HG03442 (cell line): ENCODE results near the gene P2RX5.
A peak's percentile ranks its signal among the peaks of the same experiment; 100 is the strongest.
"Not testable (repeated sequence)": the region's sequence is repeated elsewhere in the genome, so short reads cannot be mapped to it uniquely, and the experiment has no call there.

Experiments
- ATAC-seq: cut with Tn5 transposase; IDR thresholded peaks from one replicate; pipeline ENCODE4 v1.9.1; 2021; ENCODE audit warnings: mild to moderate bottlenecking, moderate library complexity; ENCODE audit not compliant: unreplicated experiment

P2RX5 gene

GRCh38 chr17:3712811-3713463 is 17.0 kb upstream of the P2RX5 start:
- no peak for ATAC-seq

DNA sequence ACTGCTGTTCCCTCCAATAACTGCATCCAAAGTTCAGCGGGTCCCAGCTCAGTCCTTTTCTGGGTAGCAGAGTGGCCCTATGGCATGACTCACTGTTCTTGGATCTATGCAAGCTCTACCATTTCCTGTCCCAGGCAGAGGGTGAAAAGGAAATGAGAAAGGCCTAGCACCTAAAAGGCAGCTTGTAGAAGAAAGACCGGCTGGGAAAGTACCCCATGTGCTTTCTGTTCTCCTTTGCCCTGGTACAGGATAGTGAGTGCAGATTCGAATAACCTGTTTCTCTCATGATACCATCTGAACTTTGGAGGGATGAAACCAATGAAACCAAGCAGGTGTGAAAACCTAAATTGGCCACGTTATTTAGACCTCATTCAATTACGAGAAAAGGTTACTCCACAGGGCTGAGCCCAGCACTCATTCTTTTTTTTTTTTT is 15.0 kb upstream of the P2RX5 start:
- ATAC-seq, result peak; percentile 92

DNA sequence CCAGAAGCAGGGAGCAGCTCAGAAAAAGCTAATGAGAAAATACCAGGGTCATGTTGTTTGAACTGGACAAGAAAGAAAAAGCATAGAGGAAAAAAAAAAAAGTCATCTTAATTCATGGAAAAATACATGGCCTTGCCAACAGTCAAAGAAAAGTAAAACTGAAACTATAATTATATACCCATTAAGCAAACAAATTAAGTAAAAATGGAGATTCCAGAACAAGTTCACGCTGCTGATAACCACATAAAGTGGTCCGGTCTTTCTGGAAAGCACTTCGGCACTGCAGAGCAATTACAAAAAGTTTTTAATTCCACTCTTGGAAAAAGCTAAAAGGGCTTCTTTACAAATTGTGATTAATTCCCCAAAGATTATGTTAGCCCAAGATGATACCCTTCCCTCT is 12.4 kb upstream of the P2RX5 start:
- no peak for ATAC-seq

DNA sequence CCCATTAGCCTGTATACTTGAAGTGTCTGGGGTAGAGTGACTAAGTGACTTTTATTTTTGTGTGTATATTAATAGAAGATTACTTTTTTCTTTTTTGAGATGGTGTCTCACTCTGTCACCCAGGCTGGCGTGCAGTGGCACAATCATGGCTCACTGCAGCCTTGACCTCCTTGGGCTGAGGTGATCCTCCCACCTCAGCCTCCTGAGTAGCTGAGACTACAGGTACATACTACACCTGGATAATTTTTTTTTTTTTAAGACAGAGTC is 9.7 kb upstream of the P2RX5 start:
- not testable (repeated sequence) for ATAC-seq

GRCh38 chr17:3704931-3705717 is 9.2 kb upstream of the P2RX5 start:
- no peak for ATAC-seq

GRCh38 chr17:3702041-3702539 is 6.1 kb upstream of the P2RX5 start:
- not testable (repeated sequence) for ATAC-seq

DNA sequence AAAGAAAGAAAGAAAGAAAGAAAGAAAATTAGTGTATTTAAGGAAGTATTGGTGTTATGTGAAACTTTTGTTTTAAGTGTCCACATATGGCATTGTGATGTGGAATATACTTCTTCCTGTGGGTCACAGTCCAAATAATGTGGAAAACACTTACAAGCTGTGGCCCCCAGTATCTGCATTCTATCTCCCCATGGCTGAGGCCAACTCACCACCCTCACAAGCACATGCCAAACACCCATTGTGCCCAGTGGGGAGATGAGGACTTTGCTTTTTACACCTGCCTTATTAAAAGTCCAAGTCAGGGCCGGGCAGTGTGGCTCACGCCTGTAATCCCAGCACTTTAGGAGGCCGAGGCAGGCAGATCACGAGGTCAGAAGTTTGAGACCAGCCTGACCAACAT is 4.0 kb upstream of the P2RX5 start:
- ATAC-seq, result no peak

DNA sequence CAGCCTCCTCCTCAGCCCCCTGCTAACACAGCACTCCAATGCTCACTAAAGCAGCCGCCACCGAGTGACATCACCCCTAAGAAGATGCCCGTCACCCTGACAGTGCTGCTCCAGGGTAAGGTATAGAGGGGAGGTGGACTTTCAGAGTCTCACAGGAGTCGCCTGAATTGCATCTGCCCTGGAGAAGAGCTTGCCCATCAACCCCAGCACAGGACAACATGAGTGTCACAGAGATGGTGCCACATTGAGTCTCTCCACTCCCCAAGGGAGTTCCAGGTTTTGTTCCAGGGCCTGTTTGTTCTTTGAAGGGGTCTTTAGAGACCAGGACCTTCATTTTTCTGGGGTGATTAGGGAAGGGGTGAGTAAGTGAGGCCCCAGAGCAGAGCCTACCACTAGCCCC is 2.2 kb upstream of the P2RX5 start:
- no peak for ATAC-seq

DNA sequence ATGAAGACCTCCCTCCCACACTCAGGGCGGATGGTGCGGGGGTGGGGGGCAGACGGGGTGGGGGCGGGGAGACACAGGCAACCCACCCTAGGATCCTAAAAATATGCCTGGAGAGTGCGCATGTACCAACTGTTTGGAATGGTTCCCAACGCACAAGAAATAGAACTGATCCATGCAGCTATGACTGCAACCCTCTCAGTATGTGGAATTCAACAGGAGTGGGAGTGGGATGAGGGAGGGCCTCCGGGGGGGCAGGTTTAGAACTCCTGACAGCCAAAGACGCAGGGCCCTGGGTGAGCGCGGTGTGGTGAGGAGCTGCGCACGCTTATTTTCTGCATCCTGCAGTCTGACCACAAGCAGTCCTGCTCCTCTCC is 1.1 kb upstream of the P2RX5 start:
- no peak for ATAC-seq

DNA sequence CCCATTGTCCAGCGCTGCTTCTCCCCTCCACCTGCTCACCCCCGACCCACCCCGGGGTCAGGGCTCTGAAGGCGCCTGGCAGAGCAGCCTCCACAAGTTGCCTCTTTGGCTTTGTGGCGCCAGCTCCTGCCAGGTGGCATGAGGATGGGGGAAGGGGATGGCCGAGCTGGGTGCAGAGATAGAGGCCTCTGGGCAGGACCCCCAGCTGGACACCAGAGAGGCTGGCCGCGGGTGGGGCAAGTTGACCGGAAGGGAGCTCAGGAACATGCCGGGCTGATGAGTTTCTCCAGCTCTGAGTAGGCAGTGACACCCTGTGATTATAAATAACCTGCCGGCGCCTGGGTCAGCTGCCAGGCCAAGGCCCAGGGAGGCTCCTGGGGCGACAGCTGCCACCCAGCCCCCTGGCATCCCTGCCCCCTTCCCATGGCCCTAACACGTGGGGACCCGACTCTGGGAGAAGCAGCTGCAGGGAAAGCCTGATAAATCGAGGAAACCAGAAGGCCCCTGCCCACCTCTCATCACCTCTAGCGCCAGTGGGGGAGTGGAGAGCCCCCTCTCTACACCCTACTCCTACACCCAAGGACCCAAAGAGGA is 729 bp downstream of the P2RX5 start:
- ATAC-seq, result no peak

GRCh38 chr17:3693829-3694231 is 2.1 kb downstream of the P2RX5 start:
- peak; percentile 50 for ATAC-seq

- ATAC-seq, result no peak
Observed at GRCh38 chr17:3693141-3693540, 2.8 kb downstream of the P2RX5 start.

GRCh38 chr17:3692346-3692745 is 3.6 kb downstream of the P2RX5 start:
- no peak for ATAC-seq

GRCh38 chr17:3691617-3692067 is 4.3 kb downstream of the P2RX5 start:
- ATAC-seq, result no peak

GRCh38 chr17:3690094-3690715 is 5.8 kb downstream of the P2RX5 start:
- no peak for ATAC-seq

GRCh38 chr17:3689262-3690093 is 6.5 kb downstream of the P2RX5 start:
- ATAC-seq, result no peak

GRCh38 chr17:3688852-3689261 is 7.1 kb downstream of the P2RX5 start:
- no peak for ATAC-seq

DNA sequence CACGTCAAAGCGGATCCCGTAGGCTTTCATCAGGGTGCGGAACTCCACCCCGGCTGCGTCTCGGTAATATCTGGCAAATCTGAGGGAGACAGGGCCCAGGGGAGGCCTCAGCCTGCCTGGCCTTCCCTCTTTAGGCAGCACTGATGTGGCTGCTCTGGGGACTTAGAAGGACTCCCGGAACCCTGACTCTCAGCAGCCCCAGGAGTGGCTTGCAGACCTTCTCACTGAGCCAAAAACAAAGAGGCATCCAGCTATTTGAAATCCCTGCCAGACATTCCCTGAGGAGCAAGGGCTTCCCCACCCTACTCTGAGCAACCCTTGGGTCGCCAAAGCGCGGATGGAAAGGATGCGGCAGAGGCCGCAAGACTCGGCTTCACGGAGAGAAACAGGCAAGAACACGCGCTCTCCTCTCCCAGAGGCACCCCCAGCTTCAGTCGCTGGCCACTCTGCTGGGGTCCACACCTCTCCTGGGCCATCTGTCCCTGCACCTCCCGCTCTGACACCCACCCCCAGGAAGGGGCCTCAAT is 7.9 kb downstream of the P2RX5 start:
- ATAC-seq, result no peak

- ATAC-seq, result no peak
Observed at GRCh38 chr17:3685174-3685573, 10.8 kb downstream of the P2RX5 start.

- no peak for ATAC-seq
Observed at GRCh38 chr17:3683054-3683511, 12.9 kb downstream of the P2RX5 start.
